K562 (cell line): ENCODE results near the gene CUTA. TPM values are rescaled to one million over a fixed set of nuclear protein-coding genes. Genes with fewer than 3 reads are reported as not detected.

Experiments used
- ARID4B ChIP-seq: sonication (generic); formaldehyde crosslinking; IDR thresholded peaks from 2 replicates; pipeline ENCODE4 v1.8.0; 2022; ENCODE audit warnings: mild to moderate bottlenecking, missing genetic modification reagents
- CREB1 ChIP-seq, 2 experiments: sonication (generic) in 1 of 2; formaldehyde crosslinking in 1 of 2; IDR thresholded peaks; 2 replicates each; pipeline versions ENCODE4 v1.6.1 to v1.8.0; 2012 to 2022; ENCODE audit warnings: inconsistent platforms in 1 of 2, mild to moderate bottlenecking in 1 of 2, missing genetic modification reagents in 1 of 2, moderate library complexity in 1 of 2
- GTF3C2 ChIP-seq: IDR thresholded peaks from 3 replicates; pipeline ENCODE4 v1.6.1; 2011; ENCODE audit warnings: borderline replicate concordance, mild to moderate bottlenecking, moderate library complexity; ENCODE audit not compliant: insufficient read length; ENCODE audit errors: extremely low read depth
- MAFF ChIP-seq: IDR thresholded peaks from 2 replicates; pipeline ENCODE4 v1.6.1; 2012; ENCODE audit warnings: low read length, improper control_type of control experiment
- NFE2 ChIP-seq: IDR thresholded peaks from 2 replicates; pipeline ENCODE4 v1.6.1; 2014; ENCODE audit warnings: antibody characterized with exemption, low read depth
- NONO ChIP-seq, 2 experiments: fragments of 200-400 bp in 1 of 2; fragments of 450-650 bp in 1 of 2; formaldehyde crosslinking in 1 of 2; IDR thresholded peaks; 2 replicates each; pipeline ENCODE4 v1.6.1; 2017; ENCODE audit warnings: low read depth in 2 of 2, mild to moderate bottlenecking in 2 of 2, moderate library complexity in 2 of 2, low read length in 1 of 2
- OTX1 ChIP-seq: fragments of 450-650 bp; formaldehyde crosslinking; IDR thresholded peaks from 2 replicates; pipeline ENCODE4 v1.4.0; 2022; ENCODE audit warnings: mild to moderate bottlenecking
- PHF8 ChIP-seq: fragments of 200-600 bp; sonication (generic); IDR thresholded peaks from 2 replicates; pipeline ENCODE4 v1.6.1; 2012; ENCODE audit warnings: mixed run types, mild to moderate bottlenecking, inconsistent platforms, low read length, moderate library complexity, borderline replicate concordance
- POLR2A ChIP-seq: fragments of 450-650 bp; conservative IDR thresholded peaks from 2 replicates; pipeline ENCODE4 v1.6.1; 2016
- POLR2G ChIP-seq: fragments of 200-400 bp; formaldehyde crosslinking; IDR thresholded peaks from 2 replicates; pipeline ENCODE4 v1.6.1; 2017; ENCODE audit warnings: low read depth, mild to moderate bottlenecking, antibody characterized with exemption, low read length, moderate library complexity
- ZFX ChIP-seq: sonication (generic); formaldehyde crosslinking; IDR thresholded peaks from 2 replicates; pipeline ENCODE4 v1.8.0; 2022; ENCODE audit warnings: mild to moderate bottlenecking, missing genetic modification reagents, moderate library complexity
- ZNF133 ChIP-seq: fragments of 250-450 bp; sonication (Bioruptor Pico); IDR thresholded peaks from 2 replicates; pipeline ENCODE4 v1.4.0; 2020; ENCODE audit warnings: mild to moderate bottlenecking
- ZNF24 ChIP-seq: fragments of 450-650 bp; IDR thresholded peaks from 2 replicates; pipeline ENCODE4 v1.6.1; 2016
- ZNF274 ChIP-seq: IDR thresholded peaks from 2 replicates; pipeline ENCODE4 v1.6.1; 2011; ENCODE audit warnings: low read depth, mild to moderate bottlenecking, low read length, moderate library complexity, borderline replicate concordance
- polyA plus RNA-seq, 8 experiments: library from polyadenylated mRNA; depleted of rRNA in 4 of 8; stranded (reverse) in 5 of 8; unstranded in 3 of 8; fragments of >200 nt; fragmentation: Nextera tagmentation in 2 of 8; fragmentation: Illumina TruSeq in 1 of 8; extraction: Ambion mirVana in 2 of 8; extraction: Trizol in 1 of 8; gene quantifications; 2 replicates each; pipeline versions ENCODE4 v1.2.1 to v1.2.3, GENCODE V29; 2011 to 2014; ENCODE audit warnings: inconsistent platforms in 1 of 8, missing spikeins in 1 of 8
- total RNA-seq, 7 experiments: library from RNA; depleted of rRNA in 6 of 7; stranded (reverse); fragments of >200 nt in 6 of 7; fragmentation: Illumina TruSeq in 2 of 7; extraction: Trizol in 2 of 7; gene quantifications; 2 replicates each; pipeline versions ENCODE4 v1.2.1 to v1.2.3, GENCODE V29; 2011 to 2021; ENCODE audit warnings: low replicate concordance in 1 of 7
- TF ChIP-seq, protein P1 (sequence below): sonication (generic); formaldehyde crosslinking; IDR thresholded peaks from 2 replicates; pipeline ENCODE4 v1.8.0; 2022; ENCODE audit warnings: mild to moderate bottlenecking, low read depth, missing genetic modification reagents

The CUTA gene
- total and polyA plus RNA-seq, 9 of the 15 experiments (the other 6 are each of a cell fraction or from before 2014, with no cell fraction given), result 166 to 682 (median 310) TPM

- TF ChIP-seq POLR2G, result peak; percentile 78
- TF ChIP-seq ZFX, result peak; percentile 66; the same call in 1 of the 2 replicates
- TF ChIP-seq OTX1 (CRISPR knock-in tag), result 0 out of 2 replicates have a peak, but pooled peaks have one; percentile 5
- TF ChIP-seq PHF8, result peak; percentile 49; the same call in 1 of the 2 replicates
- TF ChIP-seq GTF3C2, result no peak
- no peak for TF ChIP-seq ZNF24
- TF ChIP-seq, protein P1, sequence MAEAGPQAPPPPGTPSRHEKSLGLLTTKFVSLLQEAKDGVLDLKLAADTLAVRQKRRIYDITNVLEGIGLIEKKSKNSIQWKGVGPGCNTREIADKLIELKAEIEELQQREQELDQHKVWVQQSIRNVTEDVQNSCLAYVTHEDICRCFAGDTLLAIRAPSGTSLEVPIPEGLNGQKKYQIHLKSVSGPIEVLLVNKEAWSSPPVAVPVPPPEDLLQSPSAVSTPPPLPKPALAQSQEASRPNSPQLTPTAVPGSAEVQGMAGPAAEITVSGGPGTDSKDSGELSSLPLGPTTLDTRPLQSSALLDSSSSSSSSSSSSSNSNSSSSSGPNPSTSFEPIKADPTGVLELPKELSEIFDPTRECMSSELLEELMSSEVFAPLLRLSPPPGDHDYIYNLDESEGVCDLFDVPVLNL (CRISPR knock-in tag), result no peak
- peak; percentile 17; the same call in 1 of the 2 replicates for TF ChIP-seq NFE2
- TF ChIP-seq MAFF, result no peak
- TF ChIP-seq ZNF274, result no peak
- peak; percentile 87 for TF ChIP-seq ARID4B (CRISPR knock-in tag)
- TF ChIP-seq POLR2A, result peak; percentile 0; the same call in 1 of the 2 replicates
- TF ChIP-seq NONO (IDR thresholded peaks at IDR 0.05; ENCODE audit: low read depth in 2 of 2, low read length in 1 of 2), result peak in 1 of 2 experiments; percentile 49; a peak in 2 of 4 replicates
- TF ChIP-seq ZNF133 (CRISPR knock-in tag), result no peak
- TF ChIP-seq CREB1 (IDR thresholded peaks at IDR 0.05), result 0 out of 2 replicates have a peak, but pooled peaks have one; percentile 31
- TF ChIP-seq CREB1 (CRISPR knock-in tag; IDR thresholded peaks at IDR 0.05), result 0 out of 2 replicates have a peak, but pooled peaks have one; percentile 5
Observed at GRCh38 chr6:33410711-33411631, 6.9 kb downstream of the CUTA start, which contains the start of gene PHF1 (continued).
